Activated T-helper 1 cell treated with anti-CD3 and anti-CD28 coated beads, Interleukin-12 subunit alpha, Interleukin-12 subunit beta, Interleukin-2, Interleukin-4 antibody, amounts not matched to agents 30 ng/mL and 10 ng/mL and 1 ng/mL, durations not matched to agents 14 hours and 24 hours and 36 hours (primary cell): ENCODE results near the gene EQTN. TPM values are rescaled to one million over a fixed set of nuclear protein-coding genes. Genes with fewer than 3 reads are reported as not detected.
A peak's percentile ranks its signal among the peaks of the same experiment; 100 is the strongest.

Experiments
- DNase-seq: peaks from one replicate; pipeline ENCODE4 v3.0.0; 2021; ENCODE audit warnings: low spot score
- H3K27ac Mint-ChIP-seq: one replicate; pipeline ENCODE4 v1.8.0; 2021; ENCODE audit warnings: mild to moderate bottlenecking, mixed read lengths
- H3K27me3 Mint-ChIP-seq: one replicate; pipeline ENCODE4 v1.8.0; 2022; ENCODE audit warnings: mild to moderate bottlenecking, moderate library complexity, mixed read lengths; ENCODE audit not compliant: insufficient read depth
- H3K36me3 Mint-ChIP-seq: one replicate; pipeline ENCODE4 v1.8.0; 2021; ENCODE audit warnings: low read depth, mixed read lengths
- H3K4me1 Mint-ChIP-seq: one replicate; pipeline ENCODE4 v1.8.0; 2021; ENCODE audit warnings: low read depth, mixed read lengths
- H3K4me3 Mint-ChIP-seq: one replicate; pipeline ENCODE4 v1.8.0; 2021; ENCODE audit warnings: mild to moderate bottlenecking, moderate library complexity, mixed read lengths
- H3K9me3 Mint-ChIP-seq: one replicate; pipeline ENCODE4 v1.8.0; 2021; ENCODE audit warnings: mixed read lengths
- intact Hi-C: fragments of 100-400 bp; cut with micrococcal nuclease; formaldehyde crosslinking; loops from one replicate; pipeline ENCODE4 v1.15.1; 2024
- total RNA-seq: library from RNA; stranded (reverse); gene quantifications from 2 replicates; pipeline ENCODE4 v1.2.3, GENCODE V29; 2022

EQTN gene
- total RNA-seq, 1 donor from 2014 or later = not detected

- intact Hi-C loops = loop anchor here (1.0 to 5.0 kb wide), 6 partner anchors 33 to 739 kb away; partner anchors contain the start of gene MOB3B
- peak; percentile 37 for DNase-seq
- Mint-ChIP-seq H3K9me3 (no peaks in the 10 kb centered on the region), H3K4me3 (no peak overlapping the region), H3K4me1 (peaks cover 10% of the 10 kb centered on the region), H3K27ac (no peak overlapping the region), H3K36me3 (no peaks in the 10 kb centered on the region), H3K27me3 (peaks cover 8% of the 10 kb centered on the region)
Observed at GRCh38 chr9:27333241-27334052, 36.5 kb upstream of the EQTN start.

- DNase-seq = no peak
- Mint-ChIP-seq H3K27me3 (peaks cover 16% of the 10 kb centered on the region), H3K36me3 (no peaks in the 10 kb centered on the region), H3K4me3 (no peak overlapping the region), H3K4me1 (peaks cover 10% of the 10 kb centered on the region), H3K27ac (no peak overlapping the region), H3K9me3 (no peaks in the 10 kb centered on the region)
- intact Hi-C loops = loop anchor here (5.0 kb wide), 1 partner anchor 741 kb away; no protein-coding TSS in a partner anchor
Observed at GRCh38 chr9:27331393-27331792, 34.4 kb upstream of the EQTN start.

- peaks cover 10% of the 10 kb centered on the region for H3K4me1 Mint-ChIP-seq
- intact Hi-C loops = no loop called here
- H3K27me3 Mint-ChIP-seq = peaks cover 21% of the 10 kb centered on the region
- H3K4me3 Mint-ChIP-seq = no peak overlapping the region
- H3K9me3 Mint-ChIP-seq = no peaks in the 10 kb centered on the region
- no peak for DNase-seq
- no peak overlapping the region for H3K27ac Mint-ChIP-seq
- H3K36me3 Mint-ChIP-seq = no peaks in the 10 kb centered on the region
Observed at GRCh38 chr9:27329291-27329690, 32.3 kb upstream of the EQTN start.

- Mint-ChIP-seq H3K4me3 (no peak overlapping the region), H3K27ac (no peak overlapping the region), H3K36me3 (no peaks in the 10 kb centered on the region), H3K9me3 (no peaks in the 10 kb centered on the region), H3K4me1 (peaks cover 4% of the 10 kb centered on the region), H3K27me3 (peaks cover 19% of the 10 kb centered on the region)
- intact Hi-C loops = no loop called here
- DNase-seq = no peak
Observed at GRCh38 chr9:27328483-27328882, 31.5 kb upstream of the EQTN start.

GRCh38 chr9:27311184-27311583, 14.2 kb upstream of the EQTN start:
- Mint-ChIP-seq H3K4me1 (no peaks in the 10 kb centered on the region), H3K36me3 (no peaks in the 10 kb centered on the region), H3K9me3 (no peaks in the 10 kb centered on the region), H3K27me3 (peaks cover 3% of the 10 kb centered on the region), H3K4me3 (no peak overlapping the region), H3K27ac (no peak overlapping the region)
- DNase-seq = no peak
- intact Hi-C loops = no loop called here

GRCh38 chr9:27310582-27310981, 13.6 kb upstream of the EQTN start:
- Mint-ChIP-seq H3K27me3 (peaks cover 3% of the 10 kb centered on the region), H3K36me3 (no peaks in the 10 kb centered on the region), H3K4me3 (no peak overlapping the region), H3K27ac (no peak overlapping the region), H3K9me3 (no peaks in the 10 kb centered on the region), H3K4me1 (no peaks in the 10 kb centered on the region)
- DNase-seq = no peak
- intact Hi-C loops = no loop called here

GRCh38 chr9:27308691-27309390, 11.9 kb upstream of the EQTN start:
- Mint-ChIP-seq H3K9me3 (no peaks in the 10 kb centered on the region), H3K4me3 (no peak overlapping the region), H3K36me3 (no peaks in the 10 kb centered on the region), H3K27me3 (peaks cover 5% of the 10 kb centered on the region), H3K4me1 (no peaks in the 10 kb centered on the region), H3K27ac (no peak overlapping the region)
- intact Hi-C loops = no loop called here
- DNase-seq = no peak

GRCh38 chr9:27304521-27304920, 7.6 kb upstream of the EQTN start:
- Mint-ChIP-seq H3K9me3 (no peaks in the 10 kb centered on the region), H3K27me3 (peaks cover 2% of the 10 kb centered on the region), H3K4me3 (no peak overlapping the region), H3K36me3 (no peaks in the 10 kb centered on the region), H3K4me1 (no peaks in the 10 kb centered on the region), H3K27ac (no peak overlapping the region)
- intact Hi-C loops = no loop called here
- DNase-seq = no peak

- H3K36me3 Mint-ChIP-seq = no peaks in the 10 kb centered on the region
- intact Hi-C loops = no loop called here
- H3K4me1 Mint-ChIP-seq = no peaks in the 10 kb centered on the region
- peaks cover 2% of the 10 kb centered on the region for H3K27me3 Mint-ChIP-seq
- no peak for DNase-seq
- no peak overlapping the region for H3K4me3 Mint-ChIP-seq
- no peaks in the 10 kb centered on the region for H3K9me3 Mint-ChIP-seq
- H3K27ac Mint-ChIP-seq = no peak overlapping the region
Observed at GRCh38 chr9:27303219-27303618, 6.3 kb upstream of the EQTN start.

- DNase-seq = no peak
- intact Hi-C loops = no loop called here
Observed at GRCh38 chr9:27293996-27294395, 3.0 kb downstream of the EQTN start.

GRCh38 chr9:27292659-27293405, 4.1 kb downstream of the EQTN start:
- DNase-seq = no peak
- peaks cover 9% of the 10 kb centered on the region for H3K27me3 Mint-ChIP-seq
- H3K4me1 Mint-ChIP-seq = no peaks in the 10 kb centered on the region
- H3K27ac Mint-ChIP-seq = no peak overlapping the region
- no peak overlapping the region for H3K4me3 Mint-ChIP-seq
- no peaks in the 10 kb centered on the region for H3K36me3 Mint-ChIP-seq
- no peaks in the 10 kb centered on the region for H3K9me3 Mint-ChIP-seq
- intact Hi-C loops = no loop called here

More at GRCh38 chr9:27293996-27294395, 3.0 kb downstream of the EQTN start:
- Mint-ChIP-seq H3K4me3 (no peak overlapping the region), H3K27ac (no peak overlapping the region), H3K4me1 (no peaks in the 10 kb centered on the region), H3K36me3 (no peaks in the 10 kb centered on the region), H3K9me3 (no peaks in the 10 kb centered on the region), H3K27me3 (peaks cover 8% of the 10 kb centered on the region)

- Mint-ChIP-seq H3K4me1 (no peaks in the 10 kb centered on the region), H3K36me3 (no peaks in the 10 kb centered on the region), H3K4me3 (no peak overlapping the region), H3K9me3 (no peaks in the 10 kb centered on the region), H3K27me3 (peaks cover 14% of the 10 kb centered on the region), H3K27ac (no peak overlapping the region)
- no peak for DNase-seq
- intact Hi-C loops = no loop called here
Observed at GRCh38 chr9:27291292-27291691, 5.7 kb downstream of the EQTN start.

- Mint-ChIP-seq H3K4me3 (no peak overlapping the region), H3K4me1 (peaks cover 10% of the 10 kb centered on the region)
- intact Hi-C loops = no loop called here
Observed at GRCh38 chr9:27282269-27282668, 14.7 kb downstream of the EQTN start.

More at GRCh38 chr9:27282269-27282668, 14.7 kb downstream of the EQTN start:
- H3K27ac Mint-ChIP-seq = no peak overlapping the region
- peaks cover 7% of the 10 kb centered on the region for H3K27me3 Mint-ChIP-seq
- H3K36me3 Mint-ChIP-seq = no peaks in the 10 kb centered on the region
- no peak for DNase-seq
- H3K9me3 Mint-ChIP-seq = no peaks in the 10 kb centered on the region
